ENCODE data around the gene SIAH2. TPM values are rescaled to one million over a fixed set of nuclear protein-coding genes. Genes with fewer than 3 reads are reported as not detected.

The SIAH2 gene
- total RNA-seq, 1 donor from 2014 or later: 18.5 TPM

DNA sequence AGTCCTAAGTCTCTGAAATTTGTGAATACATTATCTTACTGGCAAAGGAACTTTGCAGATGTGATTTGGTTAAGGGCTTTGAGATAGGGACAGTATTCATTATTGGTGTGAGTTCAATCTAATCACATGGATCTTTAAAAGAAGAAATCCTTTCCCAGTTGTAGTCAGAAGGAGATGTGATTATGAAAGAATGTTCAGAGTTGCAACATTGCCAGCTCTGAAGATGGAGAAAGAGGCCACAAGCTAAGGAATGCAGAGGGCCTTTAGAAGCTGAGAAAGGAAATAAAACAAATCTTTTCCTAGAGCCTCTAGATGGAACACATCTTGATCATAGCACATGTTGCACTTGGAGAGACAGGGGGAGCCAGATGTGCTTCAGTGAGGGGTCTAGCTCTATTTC, 27.7 kb upstream of the SIAH2 start:
- peaks cover 19% of the 10 kb centered on the region for H3K4me1 Mint-ChIP-seq
- H3K27ac Mint-ChIP-seq (ENCODE audit: unreplicated experiment): no peak overlapping the region
- H3K36me3 Mint-ChIP-seq (ENCODE audit: low read depth): no peaks in the 10 kb centered on the region
- no peaks in the 10 kb centered on the region for H3K9me3 Mint-ChIP-seq
- peaks cover 11% of the 10 kb centered on the region for H3K27me3 Mint-ChIP-seq (ENCODE audit: low read depth)
- H3K4me3 Mint-ChIP-seq: no peak overlapping the region
- TF ChIP-seq, protein P1, sequence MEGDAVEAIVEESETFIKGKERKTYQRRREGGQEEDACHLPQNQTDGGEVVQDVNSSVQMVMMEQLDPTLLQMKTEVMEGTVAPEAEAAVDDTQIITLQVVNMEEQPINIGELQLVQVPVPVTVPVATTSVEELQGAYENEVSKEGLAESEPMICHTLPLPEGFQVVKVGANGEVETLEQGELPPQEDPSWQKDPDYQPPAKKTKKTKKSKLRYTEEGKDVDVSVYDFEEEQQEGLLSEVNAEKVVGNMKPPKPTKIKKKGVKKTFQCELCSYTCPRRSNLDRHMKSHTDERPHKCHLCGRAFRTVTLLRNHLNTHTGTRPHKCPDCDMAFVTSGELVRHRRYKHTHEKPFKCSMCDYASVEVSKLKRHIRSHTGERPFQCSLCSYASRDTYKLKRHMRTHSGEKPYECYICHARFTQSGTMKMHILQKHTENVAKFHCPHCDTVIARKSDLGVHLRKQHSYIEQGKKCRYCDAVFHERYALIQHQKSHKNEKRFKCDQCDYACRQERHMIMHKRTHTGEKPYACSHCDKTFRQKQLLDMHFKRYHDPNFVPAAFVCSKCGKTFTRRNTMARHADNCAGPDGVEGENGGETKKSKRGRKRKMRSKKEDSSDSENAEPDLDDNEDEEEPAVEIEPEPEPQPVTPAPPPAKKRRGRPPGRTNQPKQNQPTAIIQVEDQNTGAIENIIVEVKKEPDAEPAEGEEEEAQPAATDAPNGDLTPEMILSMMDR (conservative IDR thresholded peaks at IDR 0.05): no peak
- no peak for DNase-seq (ENCODE audit: low read depth, low spot score)

DNA sequence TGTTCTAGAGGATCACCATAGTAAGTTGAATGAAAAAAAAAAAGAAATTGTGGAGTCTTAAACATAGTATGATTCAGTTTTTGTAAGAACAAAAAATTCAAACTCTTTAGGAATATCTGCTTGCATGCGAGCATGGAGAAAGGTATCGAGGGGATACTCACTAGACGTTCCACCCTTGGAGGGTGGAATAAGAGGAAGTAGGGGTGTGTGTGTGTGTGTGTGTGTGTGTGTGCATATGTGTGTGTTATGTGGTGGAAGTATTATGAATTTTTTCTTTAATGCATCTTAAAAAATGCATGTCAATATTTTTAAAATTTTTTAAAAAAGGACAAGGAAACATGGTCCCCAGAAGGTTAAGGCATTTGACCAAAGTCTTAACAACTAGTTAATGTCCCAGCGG, 26.5 kb upstream of the SIAH2 start:
- peaks cover 19% of the 10 kb centered on the region for H3K4me1 Mint-ChIP-seq

DNA sequence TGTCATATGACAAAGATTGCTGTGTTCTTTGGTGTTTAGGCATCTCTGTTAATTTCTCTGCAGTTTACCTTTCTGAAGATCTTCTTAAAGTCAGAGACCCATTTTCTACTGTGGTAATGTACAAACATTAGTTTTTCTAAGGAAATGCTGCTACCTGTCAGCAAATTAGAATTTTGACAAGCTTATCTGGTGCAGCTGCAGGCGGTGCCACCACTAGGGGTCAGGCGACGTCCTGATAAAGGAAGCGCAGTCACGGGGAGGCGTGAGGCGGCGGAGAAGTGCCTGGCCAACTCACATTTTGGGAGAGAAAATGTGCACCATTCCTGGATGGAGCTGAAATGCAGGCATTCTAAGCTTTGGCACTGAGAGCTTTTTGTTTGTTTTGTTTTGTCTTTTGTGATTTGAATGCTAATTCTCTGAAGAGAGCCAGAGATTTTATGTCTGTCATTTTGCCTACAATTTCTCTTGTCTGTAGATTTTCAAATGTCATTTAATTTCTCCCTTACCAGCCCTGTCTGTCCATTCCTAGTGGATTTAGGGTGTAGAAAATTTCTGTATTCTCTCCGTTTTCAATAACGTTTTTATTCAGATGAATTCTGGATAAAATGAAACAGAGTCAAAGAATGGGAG, 24.9 kb upstream of the SIAH2 start:
- Mint-ChIP-seq H3K4me1 (peaks cover 19% of the 10 kb centered on the region), H3K27ac (ENCODE audit: unreplicated experiment) (no peak overlapping the region), H3K4me3 (no peak overlapping the region), H3K27me3 (ENCODE audit: low read depth) (peaks cover 11% of the 10 kb centered on the region), H3K9me3 (no peaks in the 10 kb centered on the region), H3K36me3 (ENCODE audit: low read depth) (no peaks in the 10 kb centered on the region)
- TF ChIP-seq, protein P1 (conservative IDR thresholded peaks at IDR 0.05): peak; percentile 96
- DNase-seq (ENCODE audit: low read depth, low spot score): peak; percentile 86

More for the DNA sequence above, 26.5 kb upstream of the SIAH2 start:
- TF ChIP-seq, protein P1 (conservative IDR thresholded peaks at IDR 0.05): no peak
- DNase-seq (ENCODE audit: low read depth, low spot score): no peak
- Mint-ChIP-seq H3K9me3 (no peaks in the 10 kb centered on the region), H3K36me3 (ENCODE audit: low read depth) (no peaks in the 10 kb centered on the region), H3K4me3 (no peak overlapping the region), H3K27me3 (ENCODE audit: low read depth) (peaks cover 11% of the 10 kb centered on the region), H3K27ac (ENCODE audit: unreplicated experiment) (no peak overlapping the region)

DNA sequence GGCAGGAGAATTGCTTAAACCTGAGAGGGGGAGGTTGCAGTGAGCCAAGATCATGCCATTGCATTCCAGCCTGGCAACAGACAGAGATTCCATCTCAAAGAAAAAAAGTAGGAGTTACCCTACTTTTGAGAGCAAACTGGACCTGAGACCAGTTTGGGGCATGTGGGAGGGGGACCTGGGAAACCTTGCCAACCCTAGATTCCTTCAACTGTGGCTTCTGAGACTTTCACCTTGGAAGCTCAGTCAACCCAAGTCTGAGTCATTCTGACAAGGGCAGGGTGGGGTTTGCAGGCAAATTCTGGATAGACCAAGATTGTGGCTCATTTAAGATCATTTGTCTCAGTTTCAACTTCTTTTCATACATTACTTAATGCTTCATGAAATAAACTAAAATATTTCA, 23.8 kb upstream of the SIAH2 start:
- DNase-seq (ENCODE audit: low read depth, low spot score): no peak
- Mint-ChIP-seq H3K9me3 (no peaks in the 10 kb centered on the region), H3K4me3 (no peak overlapping the region), H3K36me3 (ENCODE audit: low read depth) (no peaks in the 10 kb centered on the region), H3K4me1 (peaks cover 19% of the 10 kb centered on the region), H3K27ac (ENCODE audit: unreplicated experiment) (no peak overlapping the region), H3K27me3 (ENCODE audit: low read depth) (peaks cover 11% of the 10 kb centered on the region)
- TF ChIP-seq, protein P1 (conservative IDR thresholded peaks at IDR 0.05): no peak

- TF ChIP-seq, protein P1 (conservative IDR thresholded peaks at IDR 0.05): no peak
- Mint-ChIP-seq H3K27me3 (ENCODE audit: low read depth) (peaks cover 11% of the 10 kb centered on the region), H3K27ac (ENCODE audit: unreplicated experiment) (no peak overlapping the region), H3K9me3 (no peaks in the 10 kb centered on the region), H3K4me1 (peaks cover 10% of the 10 kb centered on the region), H3K36me3 (ENCODE audit: low read depth) (no peaks in the 10 kb centered on the region), H3K4me3 (no peak overlapping the region)
- DNase-seq (ENCODE audit: low read depth, low spot score): no peak
These were observed 21.8 kb upstream of the SIAH2 start for GRCh38 chr3:150784747-150785125.
